ENCODE measurements around the gene MLPH. TPM values are rescaled to one million over a fixed set of nuclear protein-coding genes. Genes with fewer than 3 reads are reported as not detected.

The MLPH gene
- total and polyA plus RNA-seq, 2 of the 4 experiments (the other 2 are of a cell fraction), result 13.8 to 21.6 TPM

DNA sequence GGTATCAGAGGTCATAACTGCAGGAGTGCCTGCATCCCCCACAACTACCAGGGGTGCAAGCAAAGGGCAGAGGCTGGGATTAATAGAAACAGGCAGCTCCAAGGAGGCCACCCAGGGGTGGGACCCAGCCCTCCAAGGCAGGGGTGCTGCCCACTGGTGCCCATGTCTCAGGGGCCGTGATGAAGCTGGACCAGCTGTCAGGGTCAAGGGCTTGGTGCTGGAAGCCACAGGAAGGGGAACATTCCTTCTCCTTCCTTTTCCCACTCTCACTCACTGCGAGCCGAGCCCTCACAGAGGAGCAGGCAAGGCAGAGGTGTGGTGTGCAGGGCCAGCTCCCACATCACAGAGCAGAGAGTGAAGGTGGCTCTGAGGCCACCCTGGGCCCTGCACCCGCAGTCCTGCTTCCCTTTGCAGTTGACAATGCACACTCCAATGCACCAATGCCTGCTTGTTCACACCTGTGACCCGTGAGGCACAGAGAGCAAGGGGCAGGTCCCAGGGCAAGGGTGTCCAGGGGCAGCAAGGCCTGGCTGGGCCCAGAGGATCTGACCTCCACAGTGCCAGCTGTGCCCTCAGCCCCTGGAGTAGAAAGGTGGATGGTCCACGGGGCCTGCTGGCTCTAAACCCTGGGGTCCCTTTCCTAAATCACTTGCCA, 28.7 kb downstream of the MLPH start:
- Histone ChIP-seq H3K9me3 (ENCODE audit: control insufficient read depth, insufficient read depth, low read length) (no peaks in the 10 kb centered on the region), H4K5ac (ENCODE audit: low read depth, low read length) (no peak overlapping the region), H3K23ac (ENCODE audit: low read depth, low read length) (no peak overlapping the region), H3K4ac (ENCODE audit: low read depth, low read length) (no peak overlapping the region), H3K56ac (ENCODE audit: extremely low read depth, insufficient read depth, low read length) (no peak overlapping the region), H3K14ac (replicated peaks; ENCODE audit: low read depth, low read length) (no peak overlapping the region), H3K4me2 (ENCODE audit: low read depth, low read length) (no peak overlapping the region), H2AK5ac (ENCODE audit: low read depth, low read length) (no peak overlapping the region), H2BK15ac (ENCODE audit: low read depth, low read length) (no peak overlapping the region), H3K36me3 (ENCODE audit: control insufficient read depth, insufficient read depth, low read length) (peaks cover under 1% of the 10 kb centered on the region; the same call in 1 of the 2 replicates), H3K18ac (ENCODE audit: low read depth, low read length) (no peak overlapping the region), H2AK9ac (replicated peaks; ENCODE audit: low read depth, low read length, poor library complexity) (peak overlapping the region; percentile 15), H3K27me3 (ENCODE audit: control insufficient read depth, insufficient read depth, low read length) (no peaks in the 10 kb centered on the region), H3K4me1 (ENCODE audit: control insufficient read depth, insufficient read depth, low read length) (peaks cover 16% of the 10 kb centered on the region; the same call in 1 of the 2 replicates), H2AFZ (replicated peaks; ENCODE audit: low read length, poor library complexity) (no peak overlapping the region), H4K20me1 (ENCODE audit: insufficient read depth, low read length) (no peaks in the 10 kb centered on the region), H4K91ac (ENCODE audit: insufficient read depth, low read depth, low read length) (no peak overlapping the region), H3K79me1 (ENCODE audit: low read depth in 1 of 2, low read length in 2 of 2) (peaks cover 0 to 9% of the 10 kb centered on the region in 2 experiments; a peak in 1 of 4 replicates), H3K9ac (ENCODE audit: low read depth, low read length) (no peak overlapping the region), H4K8ac (ENCODE audit: low read depth in 2 of 2, low read length in 2 of 2) (no peak overlapping the region), H3K27ac (ENCODE audit: insufficient read depth, low read length) (no peak overlapping the region), H2BK5ac (ENCODE audit: low read depth, low read length, poor library complexity, severe bottlenecking) (no peak overlapping the region), H2BK20ac (ENCODE audit: low read depth, low read length) (no peak overlapping the region), H3K9me1 (ENCODE audit: insufficient read depth, low read length) (no peaks in the 10 kb centered on the region; the same call in 1 of the 2 replicates), H3K4me3 (ENCODE audit: insufficient read depth, low read depth, low read length) (no peak overlapping the region), H2BK120ac (ENCODE audit: low read depth, low read length) (no peak overlapping the region)
- ChIA-PET POLR2A (ENCODE audit: unreplicated experiment) (no interaction called here), CTCF (interaction anchor here (0.7 to 1.4 kb wide), 2 partner anchors 30 to 56 kb away, joined by 3 to 4 read pairs; no protein-coding TSS in a partner anchor)
- BruUV-seq (replicated peaks), result no TSS peak
- DNase-seq (no peak), ATAC-seq (ENCODE audit: low read depth) (no peak)
- in situ Hi-C loops (cut with MboI; ENCODE audit: low sequenced_read_pairs) (loop anchor here (10.0 kb wide), 1 partner anchor 229 kb away; no protein-coding TSS in a partner anchor), intact Hi-C loops (cut with micrococcal nuclease) (no loop called here), dilution Hi-C loops (cut with HindIII; ENCODE audit: low sequenced_read_pairs, unreplicated experiment) (no loop called here)
- 50% methylated on average over 1 of the region's 6 CpGs; no CpG with 5 or more reads in 1 of the 2 experiments for WGBS, 2 experiments (ENCODE audit: extremely low coverage in 2 of 2, insufficient read length in 1 of 2)
- TF ChIP-seq, protein P1, sequence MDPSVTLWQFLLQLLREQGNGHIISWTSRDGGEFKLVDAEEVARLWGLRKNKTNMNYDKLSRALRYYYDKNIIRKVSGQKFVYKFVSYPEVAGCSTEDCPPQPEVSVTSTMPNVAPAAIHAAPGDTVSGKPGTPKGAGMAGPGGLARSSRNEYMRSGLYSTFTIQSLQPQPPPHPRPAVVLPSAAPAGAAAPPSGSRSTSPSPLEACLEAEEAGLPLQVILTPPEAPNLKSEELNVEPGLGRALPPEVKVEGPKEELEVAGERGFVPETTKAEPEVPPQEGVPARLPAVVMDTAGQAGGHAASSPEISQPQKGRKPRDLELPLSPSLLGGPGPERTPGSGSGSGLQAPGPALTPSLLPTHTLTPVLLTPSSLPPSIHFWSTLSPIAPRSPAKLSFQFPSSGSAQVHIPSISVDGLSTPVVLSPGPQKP (IDR thresholded peaks at IDR 0.05; ENCODE audit: borderline replicate concordance, low read depth, low read length), result no peak
- TF ChIP-seq RAD21 (IDR thresholded peaks at IDR 0.05; ENCODE audit: low read length) (no peak), MAZ (IDR thresholded peaks at IDR 0.05; ENCODE audit: borderline replicate concordance, low read depth, low read length) (no peak), MAFK (IDR thresholded peaks at IDR 0.05; ENCODE audit: low read depth, low read length) (no peak)
- TF ChIP-seq, protein P2, sequence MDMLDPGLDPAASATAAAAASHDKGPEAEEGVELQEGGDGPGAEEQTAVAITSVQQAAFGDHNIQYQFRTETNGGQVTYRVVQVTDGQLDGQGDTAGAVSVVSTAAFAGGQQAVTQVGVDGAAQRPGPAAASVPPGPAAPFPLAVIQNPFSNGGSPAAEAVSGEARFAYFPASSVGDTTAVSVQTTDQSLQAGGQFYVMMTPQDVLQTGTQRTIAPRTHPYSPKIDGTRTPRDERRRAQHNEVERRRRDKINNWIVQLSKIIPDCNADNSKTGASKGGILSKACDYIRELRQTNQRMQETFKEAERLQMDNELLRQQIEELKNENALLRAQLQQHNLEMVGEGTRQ (IDR thresholded peaks at IDR 0.05; ENCODE audit: low read depth, low read length), result no peak

All from IMR-90 (cell line).